ENCODE measurements around the gene C17orf67.

Gene C17orf67

GRCh38 chr17:56832446-56832845, 1.3 kb downstream of the C17orf67 start:
- DNase-seq = no peak

- DNase-seq = no peak
These were observed 2.2 kb downstream of the C17orf67 start for GRCh38 chr17:56831369-56832095.

GRCh38 chr17:56830726-56831368, 2.9 kb downstream of the C17orf67 start:
- DNase-seq = no peak

GRCh38 chr17:56826611-56827414, 6.9 kb downstream of the C17orf67 start:
- DNase-seq = no peak

GRCh38 chr17:56824503-56824902, 9.2 kb downstream of the C17orf67 start:
- DNase-seq = no peak

GRCh38 chr17:56823848-56824247, 9.9 kb downstream of the C17orf67 start:
- no peak for DNase-seq

- no peak for DNase-seq
These were observed 11.0 kb downstream of the C17orf67 start for GRCh38 chr17:56822725-56823124.

- DNase-seq = no peak
These were observed 11.7 kb downstream of the C17orf67 start for GRCh38 chr17:56821847-56822534.

GRCh38 chr17:56820207-56820606, 13.5 kb downstream of the C17orf67 start:
- DNase-seq = no peak

- DNase-seq = no peak
These were observed 14.1 kb downstream of the C17orf67 start for GRCh38 chr17:56819431-56820145.

- DNase-seq = no peak
These were observed 14.7 kb downstream of the C17orf67 start for GRCh38 chr17:56819030-56819429.

- DNase-seq = no peak
These were observed 16.7 kb downstream of the C17orf67 start for GRCh38 chr17:56817066-56817465.

- no peak for DNase-seq
These were observed 18.0 kb downstream of the C17orf67 start for GRCh38 chr17:56815711-56816110.

- peak; percentile 53 for DNase-seq
These were observed 20.8 kb downstream of the C17orf67 start for GRCh38 chr17:56812901-56813388.

GRCh38 chr17:56810891-56811775, 22.6 kb downstream of the C17orf67 start:
- DNase-seq = no peak

GRCh38 chr17:56810343-56810742, 23.4 kb downstream of the C17orf67 start:
- peak; percentile 53 for DNase-seq

- DNase-seq = no peak
These were observed 23.9 kb downstream of the C17orf67 start for GRCh38 chr17:56809820-56810179.

GRCh38 chr17:56809106-56809819, 24.5 kb downstream of the C17orf67 start:
- no peak for DNase-seq

- no peak for DNase-seq
These were observed 25.2 kb downstream of the C17orf67 start for GRCh38 chr17:56808503-56808902.

- no peak for DNase-seq
These were observed 26.0 kb downstream of the C17orf67 start for GRCh38 chr17:56807723-56808122.

- DNase-seq = no peak
These were observed 26.8 kb downstream of the C17orf67 start for GRCh38 chr17:56806949-56807348.

All from left hindlimb (tissue), 1 donor.